Neural cell (in vitro differentiated cells): ENCODE results near the gene P2RX2.
"Not testable (repeated sequence)": the region's sequence is repeated elsewhere in the genome, so short reads cannot be mapped to it uniquely, and the experiment has no call there.

Experiments
- CTCF ChIP-seq: fragments of 450-650 bp; IDR thresholded peaks from 2 replicates; pipeline ENCODE4 v1.5.1; 2014; ENCODE audit warnings: antibody characterized with exemption, mild to moderate bottlenecking, moderate library complexity; ENCODE audit not compliant: poor library complexity, severe bottlenecking
- EP300 ChIP-seq: fragments of 450-650 bp; conservative IDR thresholded peaks from 2 replicates; pipeline ENCODE4 v1.6.1; 2014; ENCODE audit warnings: antibody characterized with exemption, mild to moderate bottlenecking, moderate library complexity; ENCODE audit not compliant: poor library complexity, severe bottlenecking
- EZH2 ChIP-seq: fragments of 200-600, 300-800 bp; shearing (Covaris generic), sonication (generic); IDR thresholded peaks from 2 replicates; pipeline ENCODE4 v1.6.1; 2014; ENCODE audit warnings: antibody characterized with exemption, low read length, borderline replicate concordance, mild to moderate bottlenecking; ENCODE audit not compliant: insufficient read depth, poor library complexity, severe bottlenecking
- POLR2AphosphoS5 ChIP-seq: IDR thresholded peaks from 2 replicates; pipeline ENCODE4 v1.6.1; 2012
- RAD21 ChIP-seq: fragments of 450-650 bp; conservative IDR thresholded peaks from 2 replicates; pipeline ENCODE4 v1.6.1; 2014; ENCODE audit warnings: antibody characterized with exemption, mild to moderate bottlenecking, moderate library complexity

- not testable (repeated sequence) for TF ChIP-seq EP300, CTCF, EZH2, POLR2AphosphoS5, RAD21
Observed at GRCh38 chr12:132599502-132599901, 19.1 kb upstream of the P2RX2 start.
